Psoas muscle (tissue), 8 donors: Measurements from ENCODE around the gene KCNA5. TPM values are rescaled to one million over a fixed set of nuclear protein-coding genes. Genes with fewer than 3 reads are reported as not detected.

Experiments
- ATAC-seq, 4 donors: fragments of 200-7000 bp; cut with Tn5 transposase; one replicate each; pipeline ENCODE4 v1.9.1; 2020; ENCODE audit warnings: moderate library complexity in 3 of 4, mild to moderate bottlenecking in 2 of 4
- DNase-seq, 2 donors: peaks; one replicate each; pipeline ENCODE4 v3.0.0-alpha.2; 2020
- H3K27ac ChIP-seq: fragments of 200-600 bp; one replicate; pipeline ENCODE4 v1.8.0; 2022
- H3K27me3 ChIP-seq, 3 donors: fragments of 200-600 bp in 1 of 3; one replicate each; pipeline versions ENCODE4 v1.6.1 to v1.8.0; 2013 to 2022; ENCODE audit warnings: low read length in 2 of 3, mild to moderate bottlenecking in 2 of 3, moderate library complexity in 1 of 3; ENCODE audit not compliant: insufficient read depth in 3 of 3
- H3K36me3 ChIP-seq, 2 donors: fragments of 200-600 bp in 1 of 2; one replicate each; pipeline versions ENCODE4 v1.6.1 to v1.8.0; 2013 to 2022; ENCODE audit warnings: low read depth in 1 of 2, mild to moderate bottlenecking in 1 of 2, moderate library complexity in 1 of 2; ENCODE audit not compliant: insufficient read depth in 1 of 2
- H3K4me1 ChIP-seq: fragments of 200-600 bp; one replicate; pipeline ENCODE4 v1.8.0; 2022
- H3K4me3 ChIP-seq: fragments of 200-600 bp; one replicate; pipeline ENCODE4 v1.8.0; 2022; ENCODE audit warnings: mild to moderate bottlenecking
- H3K9me3 ChIP-seq: fragments of 200-600 bp; one replicate; pipeline ENCODE4 v1.8.0; 2022
- WGBS, 3 donors: extraction: QIAGEN DNeasy Blood & Tissue Kit; methylation state at CpG; one replicate each; pipeline versions ENCODE4 v1.1.6 to v1.1.7; 2013; 5-methylcytosine and 5-hydroxymethylcytosine counted together
- intact Hi-C, 2 donors: fragments of 100-400 bp; cut with DNase I; formaldehyde crosslinking; loops; one replicate each; pipeline versions ENCODE4 v1.11.0 to v1.14.2; 2022
- polyA plus RNA-seq, 3 donors: library from polyadenylated mRNA; stranded (reverse); fragments of 200-250 nt; gene quantifications; one replicate each; pipeline ENCODE4 v1.2.3, GENCODE V29; 2013
- total RNA-seq, 4 donors: library from RNA; stranded (reverse); fragmentation: NEBNext Ultra II Directional in 2 of 4; extraction: Animal tissue kit (Norgen Biotek cat#: 25700) in 2 of 4; gene quantifications; one replicate each; pipeline versions ENCODE4 v1.2.1 to v1.2.4, GENCODE V29; 2021 to 2023
- TF ChIP-seq, protein P1 (sequence below): fragments of 200-600 bp; IDR thresholded peaks from one replicate; pipeline ENCODE4 v1.8.0; 2022; ENCODE audit warnings: antibody characterized with exemption
- donor health status: healthy with polysubstance abuse.
- donor health status: DM: no; HTN: no; CAD: no; lungs with moderate emphysema.
- donor health status: Bipolar disorder and iron deficiency.
- donor health status: healthy.
- donor health status: DM: yes; HTN: yes; CAD: no.
- donor health status: DM: no; HTN: no; CAD: no.
- donor health status: DM: no; HTN: no; CAD: no.
- donor health status: DM: yes; HTN: yes; CAD: no.

The KCNA5 gene
- total and polyA plus RNA-seq, 7 donors = 0.64 to 2.0 (median 1.1) TPM

DNA sequence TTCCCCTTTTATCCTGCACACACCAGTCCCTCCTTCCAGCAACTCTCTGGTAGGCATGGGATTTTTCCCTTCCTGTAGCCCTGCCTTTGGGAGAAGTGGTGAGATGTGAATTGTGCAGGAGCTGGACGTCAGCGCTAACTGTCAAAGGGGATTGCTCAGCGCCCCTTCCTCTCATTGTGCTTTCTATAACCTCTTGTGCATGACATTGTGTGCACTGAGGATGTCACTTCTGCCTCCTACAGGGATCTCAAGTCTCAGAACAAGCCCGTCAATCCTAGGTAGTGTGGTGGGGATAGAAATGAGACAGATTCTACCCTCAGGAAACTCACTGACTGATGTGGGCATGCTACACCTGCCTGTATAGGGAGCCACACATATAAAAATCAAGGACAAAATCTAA is 8.7 kb downstream of the KCNA5 start:
- peaks cover 0 to 1% (median 0%) of the 10 kb centered on the region in 3 donors for H3K27me3 ChIP-seq
- no peaks in the 10 kb centered on the region for H3K36me3 ChIP-seq
- WGBS, 3 donors = 75 to 80% (median 78%) methylated on average over 4 of the region's 4 CpGs
- H3K27ac ChIP-seq = no peak overlapping the region
- TF ChIP-seq, protein P1, sequence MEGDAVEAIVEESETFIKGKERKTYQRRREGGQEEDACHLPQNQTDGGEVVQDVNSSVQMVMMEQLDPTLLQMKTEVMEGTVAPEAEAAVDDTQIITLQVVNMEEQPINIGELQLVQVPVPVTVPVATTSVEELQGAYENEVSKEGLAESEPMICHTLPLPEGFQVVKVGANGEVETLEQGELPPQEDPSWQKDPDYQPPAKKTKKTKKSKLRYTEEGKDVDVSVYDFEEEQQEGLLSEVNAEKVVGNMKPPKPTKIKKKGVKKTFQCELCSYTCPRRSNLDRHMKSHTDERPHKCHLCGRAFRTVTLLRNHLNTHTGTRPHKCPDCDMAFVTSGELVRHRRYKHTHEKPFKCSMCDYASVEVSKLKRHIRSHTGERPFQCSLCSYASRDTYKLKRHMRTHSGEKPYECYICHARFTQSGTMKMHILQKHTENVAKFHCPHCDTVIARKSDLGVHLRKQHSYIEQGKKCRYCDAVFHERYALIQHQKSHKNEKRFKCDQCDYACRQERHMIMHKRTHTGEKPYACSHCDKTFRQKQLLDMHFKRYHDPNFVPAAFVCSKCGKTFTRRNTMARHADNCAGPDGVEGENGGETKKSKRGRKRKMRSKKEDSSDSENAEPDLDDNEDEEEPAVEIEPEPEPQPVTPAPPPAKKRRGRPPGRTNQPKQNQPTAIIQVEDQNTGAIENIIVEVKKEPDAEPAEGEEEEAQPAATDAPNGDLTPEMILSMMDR = no peak
- no peak for DNase-seq
- intact Hi-C loops = no loop called here
- H3K9me3 ChIP-seq = no peaks in the 10 kb centered on the region
- ATAC-seq = no peak
- H3K4me1 ChIP-seq = no peaks in the 10 kb centered on the region
- H3K4me3 ChIP-seq = no peak overlapping the region

DNA sequence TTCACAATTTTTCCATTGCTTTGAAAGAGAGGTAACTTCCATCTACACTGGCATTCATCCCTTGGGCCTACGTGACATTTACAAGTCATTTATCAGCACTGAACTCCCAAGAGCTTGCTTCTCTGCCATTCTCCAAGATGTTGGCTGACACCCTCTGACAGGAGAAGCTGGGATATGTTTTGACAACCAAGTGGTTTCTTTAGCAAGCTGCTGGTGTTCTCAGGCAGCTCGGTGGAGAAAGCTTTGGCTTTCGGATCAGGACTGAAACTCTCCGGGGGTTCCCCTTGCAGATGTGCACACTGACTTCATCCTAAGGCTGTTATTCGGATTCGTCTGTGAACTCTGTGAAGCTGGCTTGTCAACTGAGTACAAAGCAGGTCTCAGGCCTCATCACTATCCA is 15.7 kb downstream of the KCNA5 start:
- intact Hi-C loops = no loop called here
- H3K4me3 ChIP-seq = no peak overlapping the region
- TF ChIP-seq, protein P1 = no peak
- H3K27me3 ChIP-seq = peaks cover 0 to 1% (median 0%) of the 10 kb centered on the region in 3 donors
- ATAC-seq = no peak
- DNase-seq = no peak
- no peaks in the 10 kb centered on the region for H3K36me3 ChIP-seq
- no peaks in the 10 kb centered on the region for H3K9me3 ChIP-seq
- 35 to 48% (median 43%) methylated on average over 6 of the region's 6 CpGs for WGBS, 3 donors
- H3K27ac ChIP-seq = no peak overlapping the region
- no peaks in the 10 kb centered on the region for H3K4me1 ChIP-seq

DNA sequence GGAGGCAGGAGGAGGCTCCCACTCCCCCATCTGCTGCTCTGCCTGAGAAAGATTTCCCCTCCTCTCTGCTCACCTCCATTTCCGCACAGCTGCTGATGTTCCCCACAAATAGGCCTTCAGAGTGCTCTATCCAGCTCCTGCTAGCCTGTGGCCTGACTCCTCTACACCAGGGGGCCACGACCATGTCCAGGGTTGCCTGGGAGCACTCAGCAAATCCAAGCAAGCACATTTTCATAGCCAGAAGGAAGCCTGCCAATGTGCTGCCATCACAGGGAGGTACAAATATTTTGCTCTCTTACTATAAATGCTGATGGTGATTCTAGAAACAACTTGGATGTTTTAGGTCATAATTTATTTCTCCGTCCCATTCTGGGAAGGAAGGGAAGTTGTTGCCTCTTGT is 17.3 kb downstream of the KCNA5 start:
- intact Hi-C loops = no loop called here
- Histone ChIP-seq H3K9me3 (no peaks in the 10 kb centered on the region), H3K27ac (no peak overlapping the region), H3K4me3 (no peak overlapping the region), H3K36me3 (no peaks in the 10 kb centered on the region), H3K27me3 (peaks cover 0 to 1% (median 0%) of the 10 kb centered on the region in 3 donors), H3K4me1 (no peaks in the 10 kb centered on the region)
- no peak for DNase-seq
- TF ChIP-seq, protein P1 = no peak
- ATAC-seq = no peak
- WGBS, 3 donors = 67 to 79% (median 72%) methylated on average over 3 of the region's 3 CpGs

DNA sequence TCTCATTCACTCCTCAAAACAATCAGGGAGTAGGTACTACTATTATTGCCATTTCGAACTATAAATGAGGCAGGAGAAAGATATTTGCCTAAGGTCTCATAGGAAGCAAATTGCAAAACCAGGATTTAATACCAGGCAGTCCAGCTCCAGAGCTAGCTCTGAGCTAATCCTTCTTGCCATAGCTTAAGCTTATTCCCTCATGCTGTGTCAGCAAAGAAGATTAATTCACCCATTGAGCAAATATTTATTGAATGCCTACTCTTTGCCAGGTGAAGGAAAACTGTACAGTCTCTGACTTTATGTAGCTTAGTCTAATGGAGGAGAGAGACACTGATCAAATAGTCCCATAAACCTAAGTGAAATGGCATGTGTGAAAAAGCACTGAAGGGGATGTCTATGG is 19.5 kb downstream of the KCNA5 start:
- Histone ChIP-seq H3K36me3 (no peaks in the 10 kb centered on the region), H3K27me3 (peaks cover 0 to 1% (median 0%) of the 10 kb centered on the region in 3 donors), H3K9me3 (no peaks in the 10 kb centered on the region), H3K4me1 (no peaks in the 10 kb centered on the region), H3K27ac (no peak overlapping the region), H3K4me3 (no peak overlapping the region)
- DNase-seq (no peak), ATAC-seq (no peak)
- intact Hi-C loops = no loop called here
- TF ChIP-seq, protein P1 = no peak
- WGBS, 3 donors = 93 to 100% (median 97%) methylated on average over 1 of the region's 1 CpG

DNA sequence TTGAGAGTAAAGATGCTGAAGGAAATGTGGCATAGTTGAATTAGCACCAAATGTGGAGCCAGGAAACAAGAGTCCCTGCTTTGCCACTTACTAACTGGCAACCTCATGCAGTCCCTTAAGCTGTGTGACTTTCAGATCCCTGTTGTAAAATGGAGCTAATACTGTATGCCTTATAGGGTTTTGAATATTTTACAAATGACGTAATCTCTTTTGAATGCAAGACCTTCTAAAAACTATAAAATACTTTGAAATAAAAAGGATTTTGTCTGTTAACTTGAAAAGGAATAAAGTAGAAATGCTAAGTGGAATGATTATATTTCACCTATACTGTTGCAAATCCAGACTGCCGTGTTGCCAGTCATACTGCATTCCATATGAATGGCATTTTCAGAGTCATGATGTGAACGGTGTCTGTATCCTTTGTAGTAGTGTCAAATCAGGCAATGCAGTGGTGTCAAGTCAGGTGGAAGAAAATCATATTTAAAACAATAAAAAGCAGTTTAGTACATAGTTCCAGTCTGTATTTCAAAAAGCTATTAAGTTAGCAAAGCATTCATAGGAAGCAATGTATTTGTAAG is 21.3 kb downstream of the KCNA5 start:
- Histone ChIP-seq H3K4me1 (no peaks in the 10 kb centered on the region), H3K27me3 (peaks cover 0 to 1% (median 0%) of the 10 kb centered on the region in 3 donors), H3K36me3 (no peaks in the 10 kb centered on the region), H3K27ac (no peak overlapping the region), H3K4me3 (no peak overlapping the region), H3K9me3 (no peaks in the 10 kb centered on the region)
- DNase-seq (no peak), ATAC-seq (no peak)
- TF ChIP-seq, protein P1 = no peak
- intact Hi-C loops = no loop called here
- 68 to 74% (median 71%) methylated on average over 3 of the region's 3 CpGs for whole genome bisulfite sequencing, 3 donors
